Neuron (in vitro differentiated cells): Measurements from ENCODE around the gene NUB1.

Experiments used
- H2AFZ ChIP-seq: one replicate; pipeline ENCODE4 v1.6.1; 2013; ENCODE audit warnings: low read depth, mild to moderate bottlenecking, inconsistent platforms, low read length, moderate library complexity
- H3K27me3 ChIP-seq: one replicate; pipeline ENCODE4 v1.6.1; 2013; ENCODE audit warnings: low read length; ENCODE audit not compliant: insufficient read depth
- H3K36me3 ChIP-seq: one replicate; pipeline ENCODE4 v1.6.1; 2013; ENCODE audit warnings: low read length; ENCODE audit not compliant: insufficient read depth
- H3K4me1 ChIP-seq: one replicate; pipeline ENCODE4 v1.6.1; 2013; ENCODE audit warnings: low read length; ENCODE audit not compliant: insufficient read depth
- H3K4me3 ChIP-seq: 2 replicates; pipeline ENCODE4 v1.5.1; 2013; ENCODE audit warnings: mild to moderate bottlenecking, low read length, moderate library complexity
- H3K9me3 ChIP-seq: one replicate; pipeline ENCODE4 v1.6.1; 2013; ENCODE audit warnings: low read length

The NUB1 gene

DNA sequence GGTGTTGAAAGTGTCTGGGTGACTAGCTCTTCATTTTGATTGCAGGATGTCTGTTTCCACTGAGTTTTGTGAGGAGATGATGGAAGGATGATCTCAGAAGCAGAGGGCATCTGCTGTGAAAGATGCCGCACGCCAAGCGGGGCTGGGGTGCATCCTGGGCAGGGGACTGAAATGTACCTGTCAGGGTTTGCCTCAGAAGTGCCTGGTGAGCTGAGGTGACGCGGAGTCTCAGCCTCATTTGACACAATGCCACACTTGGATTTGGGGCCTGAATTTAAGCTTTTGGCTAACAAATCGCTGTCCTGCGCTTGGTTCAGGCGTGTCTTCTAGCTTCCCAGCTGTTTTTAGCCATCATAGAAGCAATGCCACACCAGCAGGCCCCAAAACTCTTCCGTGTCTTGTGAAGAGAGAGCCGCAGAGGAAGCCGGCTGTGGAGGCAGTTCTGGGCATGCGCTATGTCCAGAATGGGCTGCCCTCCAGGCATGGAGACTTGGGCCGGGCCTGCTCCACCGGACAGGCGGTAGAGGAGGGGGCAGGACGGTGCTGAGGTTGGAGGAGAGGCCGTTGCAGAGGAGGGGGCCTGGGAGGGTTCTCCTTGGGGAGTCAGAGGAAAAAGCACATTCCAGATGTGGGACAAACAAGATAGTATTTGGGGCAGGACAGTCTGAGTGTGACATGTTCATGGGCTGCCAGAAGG lies 37.0 kb downstream of the NUB1 start:
- Histone ChIP-seq H3K9me3 (no peaks in the 10 kb centered on the region), H3K4me3 (no peak overlapping the region), H3K4me1 (no peaks in the 10 kb centered on the region), H2AFZ (no peak overlapping the region), H3K36me3 (peaks cover 44% of the 10 kb centered on the region), H3K27me3 (no peaks in the 10 kb centered on the region)

DNA sequence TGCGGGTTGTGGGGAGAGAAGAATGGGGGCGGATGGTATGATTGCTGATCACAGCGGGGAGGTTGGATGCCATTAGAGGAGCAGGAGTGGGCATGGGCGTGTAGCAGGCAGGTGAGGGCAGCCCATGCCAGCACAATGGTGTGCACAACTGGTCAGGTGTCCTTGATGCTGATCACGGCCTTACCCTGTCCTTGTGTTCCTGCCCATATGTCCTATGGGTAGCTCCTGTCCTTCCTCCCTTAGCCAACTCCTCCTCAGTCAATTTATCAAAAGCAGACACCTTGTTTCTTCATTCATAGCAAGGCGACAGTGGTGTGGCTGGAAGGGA lies 37.5 kb downstream of the NUB1 start:
- no peak overlapping the region for H2AFZ ChIP-seq
- no peak overlapping the region for H3K4me3 ChIP-seq
- H3K4me1 ChIP-seq, result no peaks in the 10 kb centered on the region
- H3K36me3 ChIP-seq, result peaks cover 42% of the 10 kb centered on the region
- H3K27me3 ChIP-seq, result no peaks in the 10 kb centered on the region
- no peaks in the 10 kb centered on the region for H3K9me3 ChIP-seq

DNA sequence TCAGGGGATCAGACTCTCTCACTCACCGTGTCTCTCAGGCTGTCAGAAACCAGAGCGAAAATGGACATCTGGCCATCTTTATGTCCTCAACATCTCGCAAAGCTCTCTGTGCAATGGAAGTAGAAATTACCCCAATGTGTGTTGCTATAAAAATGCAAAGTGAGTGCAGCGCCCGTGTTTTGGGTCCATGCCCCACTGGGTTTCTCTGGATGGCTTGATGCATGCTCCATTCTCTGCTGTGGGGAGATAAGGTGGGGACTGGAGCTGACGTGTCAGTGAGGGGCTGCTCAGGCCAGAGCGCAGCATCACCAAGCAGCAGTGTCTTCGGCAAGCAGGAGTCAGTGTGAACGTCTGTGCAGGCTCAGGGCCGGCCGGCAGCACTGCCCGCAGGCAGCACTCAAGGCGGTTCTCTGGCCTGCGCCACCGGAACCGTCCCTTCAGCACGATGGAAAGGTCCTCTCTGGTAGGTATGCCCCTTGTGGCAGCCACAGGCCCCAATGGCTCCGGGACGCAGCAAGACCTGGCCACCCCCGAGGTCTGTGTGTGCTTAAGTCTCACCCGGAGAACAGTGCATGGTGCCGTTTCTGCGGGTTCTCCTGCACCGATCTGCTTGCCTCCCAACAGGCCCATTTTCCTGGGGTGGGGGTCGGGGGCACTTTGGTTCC lies 38.1 kb downstream of the NUB1 start:
- Histone ChIP-seq H2AFZ (no peak overlapping the region), H3K4me1 (no peaks in the 10 kb centered on the region), H3K27me3 (no peaks in the 10 kb centered on the region), H3K4me3 (no peak overlapping the region), H3K9me3 (no peaks in the 10 kb centered on the region), H3K36me3 (peaks cover 39% of the 10 kb centered on the region)

DNA sequence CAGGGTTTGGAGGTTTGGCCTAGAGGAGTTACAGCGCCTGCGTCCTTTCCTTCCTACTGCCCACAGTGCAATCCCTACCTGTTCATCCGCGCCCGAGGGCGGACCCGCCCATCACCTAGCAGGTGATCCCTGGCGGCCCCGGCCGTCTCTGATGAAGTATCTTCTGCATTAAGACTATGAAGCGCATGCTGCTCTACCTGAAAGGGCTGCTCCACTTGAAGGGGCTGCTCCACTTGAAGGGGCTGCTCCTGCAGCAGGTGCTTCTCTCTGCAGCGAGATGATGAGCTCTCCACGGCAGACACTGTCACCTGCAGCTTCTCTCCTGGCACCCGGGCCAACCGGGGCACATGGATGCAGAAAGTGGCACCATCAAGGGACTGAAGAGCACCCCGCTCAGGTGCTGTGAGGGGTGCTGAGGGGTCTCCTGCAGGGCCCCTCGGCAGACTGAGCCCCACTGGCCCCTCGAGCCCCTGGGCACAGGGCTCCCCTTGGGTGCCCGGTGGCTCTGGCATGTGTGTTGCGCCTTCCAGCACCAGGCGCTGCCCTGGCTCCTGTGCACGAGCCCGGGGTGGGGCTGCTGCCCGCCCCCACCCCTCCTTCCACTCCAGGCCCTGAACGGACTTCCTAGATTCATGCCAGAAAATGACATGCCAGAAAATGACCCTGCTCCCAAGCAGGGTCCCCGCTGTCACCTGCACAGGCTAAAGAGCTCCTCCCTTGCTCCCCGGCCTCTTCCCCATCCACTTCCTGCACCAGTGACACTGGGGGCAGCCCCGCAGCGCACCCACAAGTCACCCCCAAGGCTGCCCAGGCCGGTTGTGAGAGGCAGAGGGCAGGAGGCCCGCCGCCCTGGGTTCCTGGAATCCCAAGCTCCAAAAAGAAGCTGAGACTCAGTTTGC lies 38.8 kb downstream of the NUB1 start:
- no peak overlapping the region for H3K4me3 ChIP-seq
- H3K9me3 ChIP-seq, result no peaks in the 10 kb centered on the region
- H3K4me1 ChIP-seq, result no peaks in the 10 kb centered on the region
- peaks cover 38% of the 10 kb centered on the region for H3K36me3 ChIP-seq
- no peaks in the 10 kb centered on the region for H3K27me3 ChIP-seq
- no peak overlapping the region for H2AFZ ChIP-seq

DNA sequence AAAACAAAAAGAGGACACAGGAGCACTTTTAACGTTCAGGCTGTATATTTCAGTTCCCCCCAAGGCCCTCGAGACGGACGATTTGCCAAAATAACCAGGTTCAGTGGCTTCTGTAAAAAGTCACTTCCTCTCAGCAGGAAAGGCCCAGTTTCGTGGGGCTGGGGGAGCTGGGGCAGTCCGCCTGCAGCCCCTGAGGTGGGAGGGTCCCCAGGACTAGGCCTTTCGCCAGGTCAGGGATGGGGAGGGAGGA lies 39.4 kb downstream of the NUB1 start:
- no peak overlapping the region for H3K4me3 ChIP-seq
- H3K36me3 ChIP-seq, result peaks cover 32% of the 10 kb centered on the region
- H3K4me1 ChIP-seq, result no peaks in the 10 kb centered on the region
- H2AFZ ChIP-seq, result no peak overlapping the region
- H3K9me3 ChIP-seq, result no peaks in the 10 kb centered on the region
- no peaks in the 10 kb centered on the region for H3K27me3 ChIP-seq

DNA sequence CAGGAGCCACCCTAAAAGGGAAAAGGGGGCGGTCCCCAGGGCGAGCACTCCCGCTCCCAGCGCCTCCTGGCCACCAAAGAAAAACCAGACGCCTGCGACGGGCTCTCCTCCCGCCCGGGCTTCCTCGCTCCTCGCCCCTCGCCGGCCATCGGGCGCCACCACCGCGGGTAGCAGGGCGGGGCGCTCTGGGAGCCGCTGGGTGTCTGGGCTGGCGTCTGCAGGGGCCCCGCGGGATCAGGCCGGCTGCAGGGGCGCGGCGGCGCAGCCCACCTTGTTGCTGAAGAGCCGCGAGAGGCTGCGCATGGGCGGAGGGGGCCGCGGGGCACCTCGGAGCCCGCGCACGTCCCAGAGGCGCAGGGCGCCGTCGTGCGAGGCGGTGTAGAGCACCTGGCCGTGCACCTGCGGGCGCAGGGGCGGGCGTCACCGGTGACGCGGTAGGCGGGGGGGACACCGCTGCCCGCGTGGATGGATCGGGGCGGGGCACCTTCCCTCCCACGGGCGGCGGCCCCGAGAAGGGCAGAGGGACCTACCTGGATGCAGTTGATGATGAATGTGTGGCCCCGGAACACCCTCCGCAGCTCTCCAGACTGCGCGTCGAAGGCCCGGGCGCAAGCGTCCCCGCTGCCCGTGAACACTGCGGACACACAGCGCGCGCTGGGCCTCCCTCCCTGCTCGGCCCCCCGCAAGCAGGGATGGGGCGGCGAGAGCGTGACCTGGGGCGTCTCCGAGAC lies 39.9 kb downstream of the NUB1 start:
- no peak overlapping the region for H3K4me3 ChIP-seq
- H3K27me3 ChIP-seq, result no peaks in the 10 kb centered on the region
- peaks cover 28% of the 10 kb centered on the region for H3K36me3 ChIP-seq
- H3K9me3 ChIP-seq, result no peaks in the 10 kb centered on the region
- H2AFZ ChIP-seq, result no peak overlapping the region
- H3K4me1 ChIP-seq, result no peaks in the 10 kb centered on the region

DNA sequence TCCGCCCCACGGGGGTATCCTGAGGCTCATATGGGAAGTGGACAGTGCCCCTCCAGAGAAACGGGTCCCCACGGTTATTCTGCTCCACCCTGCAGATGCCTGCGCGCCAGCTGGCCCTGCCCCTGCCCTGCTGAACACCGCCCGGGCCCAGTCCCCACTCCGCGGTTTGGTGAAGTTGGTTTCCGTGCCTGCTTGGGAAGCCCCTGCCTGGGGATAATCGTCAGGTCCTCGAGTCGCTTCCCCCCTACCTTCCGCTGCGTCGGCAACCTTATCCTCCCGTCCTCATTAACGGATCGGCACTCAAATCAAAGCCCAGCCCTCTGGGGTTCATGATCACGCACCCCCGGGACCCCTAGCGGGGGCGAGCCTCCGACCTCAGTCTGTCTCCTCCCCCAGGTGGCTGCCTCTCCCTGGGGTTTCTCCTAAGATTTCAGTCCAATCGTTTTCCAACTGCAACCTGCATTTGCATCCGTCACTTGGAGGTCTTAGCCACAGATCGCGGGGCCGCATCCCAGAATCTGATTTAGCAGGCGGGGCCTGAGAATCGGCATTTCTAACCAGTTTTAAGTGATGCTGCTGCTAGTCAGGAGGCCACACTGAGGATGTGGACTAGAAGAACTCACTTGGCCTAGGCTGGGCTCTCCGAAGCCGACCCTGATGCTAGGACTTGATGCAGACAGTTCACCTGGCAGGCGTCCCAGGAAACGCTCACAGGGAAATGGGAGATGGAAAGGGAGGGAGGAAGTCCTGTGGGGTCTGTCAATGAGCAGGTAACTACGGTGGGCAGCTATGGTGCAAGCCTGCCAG lies 40.7 kb downstream of the NUB1 start:
- Histone ChIP-seq H3K27me3 (no peaks in the 10 kb centered on the region), H2AFZ (no peak overlapping the region), H3K9me3 (no peaks in the 10 kb centered on the region), H3K4me3 (no peak overlapping the region), H3K36me3 (peaks cover 20% of the 10 kb centered on the region), H3K4me1 (no peaks in the 10 kb centered on the region)

DNA sequence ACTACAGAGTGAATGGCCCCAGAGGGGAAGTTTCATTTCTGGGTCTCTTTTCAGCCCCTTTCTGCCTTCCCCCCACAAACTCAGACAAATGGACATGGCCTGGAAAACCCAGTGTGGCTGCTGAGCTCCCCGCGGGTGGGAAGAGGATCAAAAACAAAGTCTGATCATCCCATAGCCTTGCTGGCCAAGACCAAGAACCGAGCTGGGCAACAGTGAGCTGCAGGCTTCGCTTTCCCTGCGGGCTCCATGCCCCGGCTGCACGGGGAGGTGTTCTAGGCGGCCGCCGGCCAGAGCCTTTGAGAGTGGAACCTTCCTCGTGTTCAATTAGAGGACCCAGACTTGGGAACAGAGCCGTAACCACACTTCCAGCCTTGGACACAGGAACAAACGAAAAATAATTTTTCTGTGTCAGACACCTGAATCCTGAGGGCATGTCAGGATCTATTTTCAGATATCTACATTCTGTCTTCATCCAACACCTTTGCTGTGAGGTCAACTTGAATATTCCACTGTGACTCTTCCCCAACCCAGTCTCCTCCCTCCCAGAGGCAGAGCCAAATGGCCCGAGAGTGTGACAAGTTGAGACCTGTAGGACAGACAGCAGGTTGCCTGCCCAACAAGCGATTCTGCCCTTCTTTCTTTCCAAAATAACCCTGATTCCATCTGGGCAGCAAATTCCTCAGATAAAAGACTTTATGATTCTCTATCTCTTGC lies 42.2 kb downstream of the NUB1 start:
- Histone ChIP-seq H3K4me1 (no peaks in the 10 kb centered on the region), H3K36me3 (peaks cover 9% of the 10 kb centered on the region), H2AFZ (no peak overlapping the region), H3K9me3 (no peaks in the 10 kb centered on the region), H3K27me3 (no peaks in the 10 kb centered on the region), H3K4me3 (no peak overlapping the region)

DNA sequence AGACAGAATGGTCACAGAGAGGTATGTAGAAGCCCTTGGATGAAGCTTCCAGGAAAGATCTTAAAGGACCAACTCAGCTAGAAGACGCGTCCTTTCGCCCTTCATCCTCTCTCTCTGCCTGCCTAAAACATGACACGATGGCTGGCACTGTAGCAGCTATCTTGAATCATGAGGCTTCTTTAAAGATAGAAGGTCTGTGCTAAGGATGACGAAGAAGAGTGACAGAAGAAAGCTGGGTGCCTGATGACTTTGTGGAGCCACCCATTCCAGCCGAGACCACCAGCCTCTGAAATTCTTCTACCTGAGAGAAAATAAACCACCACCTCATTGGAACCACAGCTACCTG lies 42.7 kb downstream of the NUB1 start:
- Histone ChIP-seq H3K27me3 (no peaks in the 10 kb centered on the region), H3K9me3 (no peaks in the 10 kb centered on the region)

DNA sequence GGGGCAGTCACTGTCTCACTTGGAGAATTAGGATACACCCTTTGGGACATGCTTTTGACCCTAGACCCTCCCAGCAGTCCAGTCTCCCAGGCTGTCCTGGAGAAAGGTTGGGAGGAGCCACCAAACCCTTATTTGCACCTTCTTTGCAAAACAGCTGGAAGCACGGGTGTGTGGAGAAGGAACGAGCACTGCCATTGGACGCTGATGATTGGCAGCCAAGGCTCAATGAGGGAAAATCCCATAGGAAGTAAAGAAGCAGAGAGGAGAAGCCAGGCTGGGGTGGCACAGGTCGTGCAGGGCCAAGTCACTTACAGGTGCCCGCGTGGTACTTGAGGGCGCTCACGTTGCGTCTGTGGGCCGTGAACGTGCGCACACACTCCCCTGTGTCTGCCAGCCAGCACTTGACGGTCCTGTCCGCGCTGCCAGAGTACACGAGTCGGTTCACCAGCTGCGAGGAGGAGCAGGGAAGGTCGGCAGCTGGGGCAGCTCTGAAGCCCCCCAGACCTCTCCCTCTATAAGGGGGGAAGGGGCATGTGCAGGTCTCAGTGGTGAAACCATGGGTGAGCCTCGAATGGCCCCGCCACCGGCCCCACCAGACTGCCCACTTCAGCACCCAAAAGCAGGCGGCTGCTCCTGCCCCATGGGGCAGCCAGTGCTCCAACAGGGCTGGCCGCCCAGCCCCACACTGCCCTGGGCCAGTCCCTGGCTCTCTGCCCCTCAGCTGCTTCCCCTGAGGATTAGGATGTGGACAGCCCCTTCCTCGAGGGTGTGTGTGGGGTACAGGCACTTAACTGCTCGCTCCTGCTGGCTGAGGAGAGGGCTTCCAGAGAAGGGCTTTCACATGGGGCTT lies 43.4 kb downstream of the NUB1 start:
- no peaks in the 10 kb centered on the region for H3K36me3 ChIP-seq
- H3K4me1 ChIP-seq, result no peaks in the 10 kb centered on the region
- no peak overlapping the region for H3K4me3 ChIP-seq
- H3K9me3 ChIP-seq, result no peaks in the 10 kb centered on the region
- H3K27me3 ChIP-seq, result no peaks in the 10 kb centered on the region
- no peak overlapping the region for H2AFZ ChIP-seq

More for the DNA sequence above, 42.7 kb downstream of the NUB1 start:
- H3K36me3 ChIP-seq, result peaks cover 5% of the 10 kb centered on the region
- no peak overlapping the region for H2AFZ ChIP-seq
- no peaks in the 10 kb centered on the region for H3K4me1 ChIP-seq
- H3K4me3 ChIP-seq, result no peak overlapping the region

DNA sequence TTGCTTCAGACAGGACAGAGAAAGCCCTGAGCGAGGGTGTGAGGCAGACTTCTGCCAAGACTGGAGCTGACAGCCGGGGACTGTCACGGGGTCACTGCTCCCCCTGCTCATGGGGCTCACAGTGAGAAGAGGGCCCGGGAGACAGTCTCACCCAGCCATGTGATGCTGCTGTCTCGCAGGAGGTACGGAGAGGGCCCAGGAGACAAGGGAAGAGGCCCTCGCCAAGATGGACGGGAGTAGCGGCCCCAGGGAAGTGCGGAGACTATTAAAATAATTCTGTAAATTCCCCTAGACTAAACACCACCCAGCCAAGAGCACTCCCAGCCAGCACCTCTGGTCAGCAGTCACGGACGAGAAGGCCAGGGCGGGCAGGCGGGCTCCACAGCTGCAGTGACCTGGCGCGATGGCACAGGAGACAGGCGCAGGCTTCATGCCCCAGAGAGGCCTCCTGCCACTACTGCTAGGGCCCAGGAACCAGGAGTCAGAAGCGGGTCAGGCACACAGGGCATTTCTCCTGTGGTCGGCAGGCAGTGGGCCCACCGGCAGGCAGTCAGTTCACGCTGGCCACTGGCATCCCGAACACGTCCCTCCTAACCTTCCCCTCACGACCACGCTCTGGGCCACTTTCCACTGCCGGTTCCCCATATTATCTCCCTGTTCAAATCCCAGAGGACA lies 44.2 kb downstream of the NUB1 start:
- Histone ChIP-seq H3K4me1 (no peaks in the 10 kb centered on the region), H3K4me3 (no peak overlapping the region), H3K27me3 (no peaks in the 10 kb centered on the region), H3K36me3 (no peaks in the 10 kb centered on the region), H2AFZ (no peak overlapping the region), H3K9me3 (no peaks in the 10 kb centered on the region)
